Measurements from ENCODE around the gene INTS6. TPM values are rescaled to one million over a fixed set of nuclear protein-coding genes. Genes with fewer than 3 reads are reported as not detected.

The INTS6 gene
- total RNA-seq, 4 donors from 2014 or later, result 24.3 to 34.5 (median 28.9) TPM

DNA sequence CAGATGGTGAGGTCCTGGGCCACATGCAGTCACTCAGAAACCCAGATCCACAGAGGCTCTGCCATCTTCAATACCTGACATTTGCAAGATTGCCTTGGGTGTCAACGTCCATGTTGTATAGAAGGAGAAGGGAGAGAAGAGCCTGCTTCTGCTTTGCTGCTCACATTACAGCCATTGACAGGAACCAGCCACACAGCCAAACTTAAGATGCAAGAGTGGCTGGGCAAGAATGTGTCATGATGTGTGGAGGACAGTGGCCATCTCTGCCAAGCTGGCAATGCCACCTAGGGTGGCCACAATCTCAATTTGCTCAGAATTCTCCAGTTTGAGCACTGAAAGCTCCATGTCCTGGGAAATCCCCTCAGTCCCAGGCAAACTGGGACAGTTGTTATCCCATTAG lies 139.2 kb downstream of the INTS6 start:
- Histone ChIP-seq H3K4me3 (no peak overlapping the region), H3K27me3 (no peaks in the 10 kb centered on the region), H3K4me1 (peaks cover 0 to 5% (median 0%) of the 10 kb centered on the region in 4 donors), H3K27ac (replicated peaks in 1 of 4) (no peak overlapping the region), H3K36me3 (no peaks in the 10 kb centered on the region), H3K9me3 (no peaks in the 10 kb centered on the region)
- no peak for DNase-seq (ENCODE audit: extremely low spot score)
- intact Hi-C loops (cut with DNase I), result no loop called here
- TF ChIP-seq EP300 (IDR thresholded peaks at IDR 0.05) (no peak), CTCF (IDR thresholded peaks at IDR 0.05) (no peak), POLR2AphosphoS5 (IDR thresholded peaks at IDR 0.05) (no peak), POLR2A (IDR thresholded peaks at IDR 0.05; ENCODE audit: low read depth) (no peak)
- WGBS, result 78% methylated on average over 1 of the region's 1 CpG

DNA sequence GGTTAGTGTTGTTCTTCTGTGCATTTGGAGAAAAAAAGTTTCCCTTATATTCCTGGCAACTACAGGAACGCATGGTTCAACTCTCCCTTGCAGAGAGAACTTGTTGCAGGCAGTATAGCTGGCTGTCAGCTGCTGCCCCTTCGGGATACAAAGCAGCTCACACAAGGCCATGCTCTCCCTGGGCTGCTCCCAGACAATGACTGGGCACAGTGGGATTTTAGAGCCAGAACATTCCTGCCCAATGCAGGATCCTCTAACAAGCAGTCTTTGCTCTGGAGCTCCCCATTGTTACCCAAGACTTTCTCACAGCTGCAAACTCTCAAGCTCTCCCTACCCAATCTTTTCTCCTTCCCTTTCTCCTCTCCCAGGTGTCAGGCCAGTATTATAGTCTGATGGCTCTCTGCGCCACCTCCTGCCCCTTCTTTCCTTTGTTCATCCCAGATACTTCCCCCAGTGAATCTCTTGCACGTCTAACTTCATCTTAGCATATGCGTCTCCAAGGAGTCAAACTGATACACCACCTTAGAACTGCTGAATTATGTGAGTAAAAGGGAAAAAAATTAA lies 140.8 kb downstream of the INTS6 start:
- TF ChIP-seq CTCF (IDR thresholded peaks at IDR 0.05), result no peak
- no peak for TF ChIP-seq POLR2A (IDR thresholded peaks at IDR 0.05; ENCODE audit: low read depth)
- TF ChIP-seq EP300 (IDR thresholded peaks at IDR 0.05), result no peak
- no peak for TF ChIP-seq POLR2AphosphoS5 (IDR thresholded peaks at IDR 0.05)
- WGBS, result 95% methylated on average over 5 of the region's 5 CpGs
- H3K4me1 ChIP-seq, result peaks cover 0 to 5% (median 0%) of the 10 kb centered on the region in 4 donors
- H3K4me3 ChIP-seq, result no peak overlapping the region
- H3K27ac ChIP-seq (replicated peaks in 1 of 4), result no peak overlapping the region
- H3K27me3 ChIP-seq, result no peaks in the 10 kb centered on the region
- no peaks in the 10 kb centered on the region for H3K9me3 ChIP-seq
- H3K36me3 ChIP-seq, result no peaks in the 10 kb centered on the region
- intact Hi-C loops (cut with DNase I), result no loop called here
- no peak for DNase-seq (ENCODE audit: extremely low spot score)

Small RNAs within 50 kb of the gene (small RNA-seq; reads per million reads assigned to genes)
- 0 reads per million in 3 donors for gene MIR5693
- gene RN7SL320P, result 0 reads per million in 3 donors
- gene SNRPGP11, result 0 reads per million in 3 donors

Other genes with a start within 250 kb of the INTS6 start
- 10 to 100 TPM; 17.0 to 30.3 (median 21.0) TPM for gene FAM124A, start 230.6 kb downstream of the INTS6 start, total RNA-seq
- not detected for gene SERPINE3, start 113.3 kb downstream of the INTS6 start, total RNA-seq
- 1 to 10 TPM; 4.7 to 8.7 (median 5.7) TPM for gene WDFY2, start 131.4 kb upstream of the INTS6 start, total RNA-seq

Measured in esophagus muscularis mucosa (tissue), 4 donors.